Measurements from ENCODE around the gene EGFR.

DNA sequence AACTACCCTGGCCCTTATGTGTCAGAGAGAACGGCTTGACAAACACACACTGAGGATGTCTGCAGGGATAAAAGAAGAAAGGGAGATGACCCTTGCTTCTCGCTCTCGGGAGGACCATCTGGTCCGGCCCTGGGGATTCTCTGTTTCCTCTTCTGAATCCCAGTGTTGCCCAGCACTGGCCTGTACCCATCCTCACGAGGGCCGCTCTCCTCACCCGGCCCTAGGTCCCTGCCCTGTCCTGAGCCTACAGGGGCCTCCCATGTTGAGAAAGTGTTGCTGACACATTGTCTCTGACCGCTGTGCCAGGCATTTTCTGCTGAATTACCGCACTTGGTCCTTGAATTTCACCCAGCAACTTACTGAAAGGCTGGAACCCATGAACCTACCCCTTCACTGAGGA, 174.4 kb downstream of the EGFR start:
- TF ChIP-seq, protein P1, sequence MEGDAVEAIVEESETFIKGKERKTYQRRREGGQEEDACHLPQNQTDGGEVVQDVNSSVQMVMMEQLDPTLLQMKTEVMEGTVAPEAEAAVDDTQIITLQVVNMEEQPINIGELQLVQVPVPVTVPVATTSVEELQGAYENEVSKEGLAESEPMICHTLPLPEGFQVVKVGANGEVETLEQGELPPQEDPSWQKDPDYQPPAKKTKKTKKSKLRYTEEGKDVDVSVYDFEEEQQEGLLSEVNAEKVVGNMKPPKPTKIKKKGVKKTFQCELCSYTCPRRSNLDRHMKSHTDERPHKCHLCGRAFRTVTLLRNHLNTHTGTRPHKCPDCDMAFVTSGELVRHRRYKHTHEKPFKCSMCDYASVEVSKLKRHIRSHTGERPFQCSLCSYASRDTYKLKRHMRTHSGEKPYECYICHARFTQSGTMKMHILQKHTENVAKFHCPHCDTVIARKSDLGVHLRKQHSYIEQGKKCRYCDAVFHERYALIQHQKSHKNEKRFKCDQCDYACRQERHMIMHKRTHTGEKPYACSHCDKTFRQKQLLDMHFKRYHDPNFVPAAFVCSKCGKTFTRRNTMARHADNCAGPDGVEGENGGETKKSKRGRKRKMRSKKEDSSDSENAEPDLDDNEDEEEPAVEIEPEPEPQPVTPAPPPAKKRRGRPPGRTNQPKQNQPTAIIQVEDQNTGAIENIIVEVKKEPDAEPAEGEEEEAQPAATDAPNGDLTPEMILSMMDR (IDR thresholded peaks at IDR 0.05) = no peak
- no peak for TF ChIP-seq POLR2A (IDR thresholded peaks at IDR 0.05)
